HepG2 (cell line): ENCODE measurements around the gene TMEM117. TPM values are rescaled to one million over a fixed set of nuclear protein-coding genes. Genes with fewer than 3 reads are reported as not detected.

Experiments
- ATAC-seq: fragments of 200-7000 bp; cut with Tn5 transposase; 3 replicates; pipeline ENCODE4 v1.9.1; 2020; ENCODE audit warnings: mild to moderate bottlenecking, moderate library complexity
- BruUV-seq: library from RNA; stranded (reverse); fragments of 400-500 nt; replicated peaks from 2 replicates; lab custom pipeline; 2021; lab: Mats Ljungman, UMichigan
- CTCF ChIA-PET: fragments of 300-600 bp; formaldehyde crosslinking; extraction: SDS; loops from one replicate; lab custom pipeline; 2021; ENCODE audit warnings: low total read pairs, inconsistent platforms, low intra/inter-chr PET ratio; lab: Yijun Ruan, JAX
- POLR2A ChIA-PET: fragments of 350-600 bp; sonication (Branson Sonifier 250); formaldehyde crosslinking; loops from one replicate; lab custom pipeline; 2020; ENCODE audit warnings: antibody characterized with exemption, inconsistent platforms; lab: Yijun Ruan, JAX
- DNase-seq: peaks from one replicate; pipeline ENCODE4 v3.0.0-alpha.2; 2015; ENCODE audit warnings: low spot score
- FAIRE-seq: peaks from 3 replicates; lab custom pipeline; 2011; peaks lifted over from hg19 to GRCh38; lab: Jason Lieb, UNC
- H2AFZ ChIP-seq: one replicate; pipeline ENCODE4 v1.6.1; 2011; ENCODE audit warnings: low read length, inconsistent platforms
- H3K27ac ChIP-seq: fragments of 300-600 bp; 3 replicates; pipeline ENCODE4 v1.8.0; 2011; ENCODE audit warnings: mixed run types, mild to moderate bottlenecking, mixed read lengths, low read length, inconsistent platforms; ENCODE audit not compliant: insufficient read depth; ENCODE audit errors: extremely low read length
- H3K27me3 ChIP-seq, 2 experiments: fragments of 200-600 bp in 1 of 2; 2 replicates in 1 of 2; 3 replicates in 1 of 2; pipeline versions ENCODE4 v1.6.0 to v1.8.0; 2011; ENCODE audit warnings: low read length in 2 of 2, mild to moderate bottlenecking in 2 of 2, moderate library complexity in 2 of 2, inconsistent platforms in 1 of 2; ENCODE audit not compliant: insufficient read depth in 2 of 2, control insufficient read depth in 1 of 2
- H3K36me3 ChIP-seq, 2 experiments: fragments of 200-600 bp in 1 of 2; replicated peaks in 1 of 2; 2 replicates in 1 of 2; 3 replicates in 1 of 2; pipeline versions ENCODE4 v1.5.1 to v1.8.0; 2011; ENCODE audit warnings: low read length in 2 of 2, inconsistent platforms in 1 of 2; ENCODE audit not compliant: insufficient read depth in 2 of 2, control insufficient read depth in 1 of 2
- H3K4me1 ChIP-seq: 2 replicates; pipeline ENCODE4 v1.5.1; 2012; ENCODE audit warnings: low read length, inconsistent platforms; ENCODE audit not compliant: insufficient read depth
- H3K4me2 ChIP-seq: 2 replicates; pipeline ENCODE4 v1.6.0; 2011; ENCODE audit warnings: low read depth, low read length, inconsistent platforms
- H3K4me3 ChIP-seq, 3 experiments: fragments of 200-600 bp in 1 of 3; sonication (generic), shearing (Covaris generic) in 1 of 3; replicated peaks in 1 of 3; 2 replicates each; pipeline ENCODE4 v1.5.1; 2011 to 2016; ENCODE audit warnings: low read length in 3 of 3, inconsistent platforms in 2 of 3, low read depth in 2 of 3, mild to moderate bottlenecking in 2 of 3, control low read depth in 1 of 3, mixed read lengths in 1 of 3; ENCODE audit not compliant: insufficient read depth in 1 of 3
- H3K79me2 ChIP-seq: one replicate; pipeline ENCODE4 v1.6.1; 2011; ENCODE audit warnings: low read length, inconsistent platforms; ENCODE audit not compliant: insufficient read depth
- H3K9ac ChIP-seq: 2 replicates; pipeline ENCODE4 v1.6.0; 2011; ENCODE audit warnings: mild to moderate bottlenecking, low read depth, low read length, inconsistent platforms; ENCODE audit not compliant: insufficient read depth
- H3K9me3 ChIP-seq: 2 replicates; pipeline ENCODE4 v1.5.1; 2012; ENCODE audit warnings: mild to moderate bottlenecking, low read length
- H4K20me1 ChIP-seq: 2 replicates; pipeline ENCODE4 v1.6.0; 2011; ENCODE audit warnings: inconsistent platforms, mild to moderate bottlenecking, low read length, moderate library complexity; ENCODE audit not compliant: insufficient read depth
- ARID3A ChIP-seq: IDR thresholded peaks from 2 replicates; pipeline ENCODE4 v1.6.1; 2012; ENCODE audit warnings: low read depth, low read length, improper control_type of control experiment
- ATAD3A ChIP-seq: sonication (generic); formaldehyde crosslinking; IDR thresholded peaks from 2 replicates; pipeline ENCODE4 v1.4.0; 2020; ENCODE audit warnings: missing genetic modification reagents
- HHEX ChIP-seq: IDR thresholded peaks from 2 replicates; pipeline ENCODE4 v1.6.1; 2016; ENCODE audit warnings: control low read depth
- HOXA9 ChIP-seq: sonication (generic); formaldehyde crosslinking; IDR thresholded peaks from 2 replicates; pipeline ENCODE4 v1.8.1; 2022; ENCODE audit warnings: missing genetic modification reagents, mild to moderate bottlenecking, moderate library complexity, borderline replicate concordance
- HOXD1 ChIP-seq: sonication (generic); formaldehyde crosslinking; IDR thresholded peaks from 2 replicates; pipeline ENCODE4 v1.5.0; 2020; ENCODE audit warnings: missing genetic modification reagents
- JUN ChIP-seq: sonication (generic); formaldehyde crosslinking; IDR thresholded peaks from 2 replicates; pipeline ENCODE4 v1.4.0; 2020; ENCODE audit warnings: mild to moderate bottlenecking, missing genetic modification reagents
- MAFF ChIP-seq: IDR thresholded peaks from 2 replicates; pipeline ENCODE4 v1.6.1; 2011; ENCODE audit warnings: low read depth, low read length, improper control_type of control experiment
- MED1 ChIP-seq: sonication (generic); formaldehyde crosslinking; IDR thresholded peaks from 2 replicates; pipeline ENCODE4 v1.4.0; 2020; ENCODE audit warnings: missing genetic modification reagents
- NCOA2 ChIP-seq: sonication (generic); formaldehyde crosslinking; IDR thresholded peaks from 2 replicates; pipeline ENCODE4 v1.8.0; 2022; ENCODE audit warnings: inconsistent platforms
- POLR2G ChIP-seq: fragments of 200-400 bp; formaldehyde crosslinking; IDR thresholded peaks from 2 replicates; pipeline ENCODE4 v1.6.1; 2018; ENCODE audit warnings: mild to moderate bottlenecking, low read depth, low read length, moderate library complexity
- SALL2 ChIP-seq: sonication (generic); formaldehyde crosslinking; IDR thresholded peaks from 2 replicates; pipeline ENCODE4 v1.8.1; 2023; ENCODE audit warnings: mild to moderate bottlenecking, missing genetic modification reagents, inconsistent platforms
- SNRNP70 ChIP-seq: fragments of 200-400 bp; formaldehyde crosslinking; IDR thresholded peaks from 2 replicates; pipeline ENCODE4 v1.6.1; 2017; ENCODE audit warnings: mild to moderate bottlenecking, low read depth, low read length, moderate library complexity
- TCF12 ChIP-seq, 2 experiments: fragments of 450-650 bp in 1 of 2; sonication (generic) in 1 of 2; formaldehyde crosslinking in 1 of 2; IDR thresholded peaks; 2 replicates each; pipeline versions ENCODE4 v1.6.1 to v1.8.0; 2017 to 2022; ENCODE audit warnings: antibody characterized with exemption in 1 of 2, mild to moderate bottlenecking in 1 of 2, missing genetic modification reagents in 1 of 2, moderate library complexity in 1 of 2
- TSC22D2 ChIP-seq: sonication (generic); formaldehyde crosslinking; IDR thresholded peaks from 2 replicates; pipeline ENCODE4 v1.5.1; 2020; ENCODE audit warnings: missing genetic modification reagents, mild to moderate bottlenecking, borderline replicate concordance
- ZNF12 ChIP-seq: sonication (generic); formaldehyde crosslinking; IDR thresholded peaks from 2 replicates; pipeline ENCODE4 v1.5.0; 2020; ENCODE audit warnings: missing genetic modification reagents
- ZNF335 ChIP-seq: sonication (generic); formaldehyde crosslinking; IDR thresholded peaks from 2 replicates; pipeline ENCODE4 v1.4.0; 2020; ENCODE audit warnings: missing genetic modification reagents
- ZNF678 ChIP-seq: sonication (generic); formaldehyde crosslinking; IDR thresholded peaks from 2 replicates; pipeline ENCODE4 v1.4.0; 2020; ENCODE audit warnings: mild to moderate bottlenecking, missing genetic modification reagents
- ZNF7 ChIP-seq: IDR thresholded peaks from 2 replicates; pipeline ENCODE4 v1.6.1; 2016; ENCODE audit warnings: missing biosample characterization, missing genetic modification reagents
- ZNF75D ChIP-seq: sonication (generic); formaldehyde crosslinking; IDR thresholded peaks from 2 replicates; pipeline ENCODE4 v1.8.1; 2023; ENCODE audit warnings: missing genetic modification reagents, mild to moderate bottlenecking, borderline replicate concordance
- WGBS: methylation state at CpG from one replicate; pipeline ENCODE4 v1.1.6; 2017; ENCODE audit warnings: low lambda C conversion rate; 5-methylcytosine and 5-hydroxymethylcytosine counted together
- in situ Hi-C: cut with HindIII; loops from 2 replicates; pipeline ENCODE4 v1.10.0; 2017; ENCODE audit warnings: low pct_unique_long_range_greater_than_20kb; ENCODE audit not compliant: extremely low pct_ligation_motif_present
- intact Hi-C: fragments of 100-400 bp; cut with micrococcal nuclease; formaldehyde crosslinking; loops from one replicate; pipeline ENCODE4 v1.10.0; 2022; ENCODE audit not compliant: unreplicated experiment
- polyA plus RNA-seq, 8 experiments: library from polyadenylated mRNA; depleted of rRNA in 3 of 8; stranded (reverse) in 7 of 8; unstranded in 1 of 8; fragments of >200 nt; fragmentation: Illumina TruSeq in 4 of 8; extraction: Trizol in 4 of 8; gene quantifications; 2 replicates each; pipeline versions ENCODE4 v1.2.1 to v1.2.3, GENCODE V29; 2011 to 2016; ENCODE audit warnings: low read depth in 4 of 8, missing spikeins in 1 of 8, mixed read lengths in 1 of 8; ENCODE audit not compliant: insufficient read depth in 1 of 8
- total RNA-seq, 5 experiments: library from RNA; depleted of rRNA; stranded (reverse); fragments of >200 nt; fragmentation: Illumina TruSeq; extraction: Trizol; gene quantifications; 2 replicates each; pipeline ENCODE4 v1.2.3, GENCODE V29; 2016; ENCODE audit warnings: low read depth in 1 of 5

The TMEM117 gene
- total and polyA plus RNA-seq, 2 of the 13 experiments (the other 11 are each of a cell fraction or from before 2014, with no cell fraction given), result 2.8 to 8.5 TPM

GRCh38 chr12:44260581-44260980, 424.7 kb downstream of the TMEM117 start:
- Histone ChIP-seq H3K79me2 (no peaks in the 10 kb centered on the region), H3K4me3 (no peak overlapping the region), H3K4me1 (no peaks in the 10 kb centered on the region), H3K9me3 (no peaks in the 10 kb centered on the region), H3K36me3 (no peaks in the 10 kb centered on the region), H3K27me3 (no peaks in the 10 kb centered on the region), H3K9ac (no peak overlapping the region), H3K27ac (no peak overlapping the region), H2AFZ (no peak overlapping the region), H3K4me2 (no peak overlapping the region), H4K20me1 (no peaks in the 10 kb centered on the region)
- BruUV-seq, result no TSS peak
- POLR2A ChIA-PET, result no interaction called here
- WGBS, result 97% methylated on average over 1 of the region's 1 CpG
- DNase-seq (no peak), ATAC-seq (no peak), FAIRE-seq (no peak)
- intact Hi-C loops (no loop called here), in situ Hi-C loops (no loop called here)
- CTCF ChIA-PET, result no interaction called here
- no peak for TF ChIP-seq ZNF335
- no peak for TF ChIP-seq SNRNP70
- no peak for TF ChIP-seq ATAD3A (CRISPR knock-in tag)
- TF ChIP-seq JUN (CRISPR knock-in tag), result no peak
- no peak for TF ChIP-seq MED1 (CRISPR knock-in tag)
- no peak for TF ChIP-seq ZNF7 (CRISPR knock-in tag)
- TF ChIP-seq ZNF678, result no peak
- no peak for TF ChIP-seq ZNF75D (CRISPR knock-in tag)
- no peak for TF ChIP-seq SALL2 (CRISPR knock-in tag)
- no peak for TF ChIP-seq NCOA2
- TF ChIP-seq HOXD1, result no peak
- TF ChIP-seq POLR2G, result no peak
- TF ChIP-seq ARID3A, result no peak
- no peak for TF ChIP-seq HHEX (CRISPR knock-in tag)
- TF ChIP-seq ZNF12 (CRISPR knock-in tag), result no peak
- no peak for TF ChIP-seq TSC22D2 (CRISPR knock-in tag)
- TF ChIP-seq TCF12 (IDR thresholded peaks at IDR 0.05), result no peak
- no peak for TF ChIP-seq TCF12 (CRISPR knock-in tag; IDR thresholded peaks at IDR 0.05)
- TF ChIP-seq HOXA9 (CRISPR knock-in tag), result no peak
- TF ChIP-seq MAFF, result no peak
